K562 (cell line): ENCODE measurements around the gene NRN1L. TPM values are rescaled to one million over a fixed set of nuclear protein-coding genes. Genes with fewer than 3 reads are reported as not detected.

ENCODE experiments used
- ATAC-seq: fragments of 200-7000 bp; cut with Tn5 transposase; 3 replicates; pipeline ENCODE4 v1.9.1; 2020; ENCODE audit warnings: moderate library complexity
- BruUV-seq: library from RNA; stranded (reverse); fragments of 400-500 nt; replicated peaks from 2 replicates; lab custom pipeline; 2021; lab: Mats Ljungman, UMichigan
- CTCF ChIA-PET: fragments of 300-600 bp; formaldehyde crosslinking; extraction: SDS; loops from one replicate; lab custom pipeline; 2021; ENCODE audit warnings: low intra/inter-chr PET ratio; lab: Yijun Ruan, JAX
- POLR2A ChIA-PET: fragments of 300-600, 350-650 bp; sonication (Branson Sonifier 250); formaldehyde crosslinking; extraction: SDS; loops from one replicate; lab custom pipeline; 2021; ENCODE audit warnings: antibody characterized with exemption, inconsistent platforms; lab: Yijun Ruan, JAX
- DNase-seq, 4 experiments: peaks; one replicate each; pipeline versions ENCODE4 v3.0.0 to v3.0.0-alpha.2; 2011 to 2018; ENCODE audit warnings: low spot score in 3 of 4, mixed read lengths in 3 of 4; ENCODE audit errors: extremely low read depth in 1 of 4
- FAIRE-seq: peaks from 2 replicates; lab custom pipeline; 2011; peaks lifted over from hg19 to GRCh38; lab: Jason Lieb, UNC
- H2AFZ ChIP-seq: 2 replicates; pipeline ENCODE4 v1.6.0; 2011; ENCODE audit warnings: low read depth, low read length, control low read depth, inconsistent platforms
- H3K27ac ChIP-seq: fragments of 200-600 bp; 3 replicates; pipeline ENCODE4 v1.8.0; 2011; ENCODE audit warnings: low read depth, mild to moderate bottlenecking, control low read depth, inconsistent platforms, low read length, moderate library complexity, mixed read lengths; ENCODE audit errors: extremely low read depth
- H3K27me3 ChIP-seq, 2 experiments: fragments of 300-600 bp in 1 of 2; 2 replicates in 1 of 2; 3 replicates in 1 of 2; pipeline versions ENCODE4 v1.6.0 to v1.8.0; 2011; ENCODE audit warnings: inconsistent platforms in 2 of 2, low read length in 2 of 2, mild to moderate bottlenecking in 1 of 2, mixed read lengths in 1 of 2, moderate library complexity in 1 of 2; ENCODE audit not compliant: control insufficient read depth in 2 of 2, insufficient read depth in 2 of 2
- H3K36me3 ChIP-seq: fragments of 300-600 bp; 3 replicates; pipeline ENCODE4 v1.8.0; 2011; ENCODE audit warnings: mild to moderate bottlenecking, low read length, inconsistent platforms; ENCODE audit not compliant: control insufficient read depth, insufficient read depth
- H3K4me1 ChIP-seq, 2 experiments: fragments of 200-600 bp in 1 of 2; replicated peaks in 1 of 2; 2 replicates in 1 of 2; 3 replicates in 1 of 2; pipeline versions ENCODE4 v1.5.1 to v1.8.0; 2011; ENCODE audit warnings: inconsistent platforms in 2 of 2, low read length in 2 of 2, mild to moderate bottlenecking in 1 of 2, mixed read lengths in 1 of 2, moderate library complexity in 1 of 2; ENCODE audit not compliant: control insufficient read depth in 2 of 2, insufficient read depth in 2 of 2
- H3K4me2 ChIP-seq: 2 replicates; pipeline ENCODE4 v1.6.1; 2011; ENCODE audit warnings: low read length, control low read depth, inconsistent platforms, mixed read lengths; ENCODE audit not compliant: insufficient read depth
- H3K4me3 ChIP-seq: fragments of 200-600 bp; sonication (generic), shearing (Covaris generic); 2 replicates; pipeline ENCODE4 v1.5.1; 2016; ENCODE audit warnings: control low read depth, inconsistent platforms
- H3K79me2 ChIP-seq: fragments of 200-600 bp; 3 replicates; pipeline ENCODE4 v1.8.0; 2011; ENCODE audit warnings: low read length, inconsistent platforms; ENCODE audit not compliant: control insufficient read depth, insufficient read depth
- H3K9ac ChIP-seq, 2 experiments: 2 replicates each; pipeline versions ENCODE4 v1.6.0 to v1.6.1; 2011; ENCODE audit warnings: low read depth in 2 of 2, low read length in 2 of 2, control low read depth in 1 of 2, inconsistent platforms in 1 of 2, mild to moderate bottlenecking in 1 of 2, mixed read lengths in 1 of 2; ENCODE audit not compliant: insufficient read depth in 1 of 2
- H3K9me1 ChIP-seq: one replicate; pipeline ENCODE4 v1.6.0; 2011; ENCODE audit warnings: inconsistent platforms, mild to moderate bottlenecking, low read length, moderate library complexity; ENCODE audit not compliant: control insufficient read depth, insufficient read depth
- H3K9me3 ChIP-seq: replicated peaks from 2 replicates; pipeline ENCODE4 v1.5.1; 2011; ENCODE audit warnings: low read depth, low read length, inconsistent platforms; ENCODE audit not compliant: control insufficient read depth, insufficient read depth
- H4K20me1 ChIP-seq: replicated peaks from 2 replicates; pipeline ENCODE4 v1.6.1; 2011; ENCODE audit warnings: low read length, inconsistent platforms, mixed read lengths; ENCODE audit not compliant: control insufficient read depth, insufficient read depth
- AFF4 ChIP-seq: sonication (generic); formaldehyde crosslinking; IDR thresholded peaks from 2 replicates; pipeline ENCODE4 v1.8.0; 2023; ENCODE audit warnings: mild to moderate bottlenecking, missing genetic modification reagents
- ARHGAP35 ChIP-seq: fragments of 450-650 bp; IDR thresholded peaks from 2 replicates; pipeline ENCODE4 v1.6.1; 2018; ENCODE audit not compliant: partially characterized antibody
- BRCA1 ChIP-seq, 2 experiments: fragments of 450-650 bp in 1 of 2; sonication (generic) in 1 of 2; formaldehyde crosslinking in 1 of 2; IDR thresholded peaks; 2 replicates each; pipeline versions ENCODE4 v1.5.0 to v1.6.1; 2017 to 2020; ENCODE audit warnings: mild to moderate bottlenecking in 1 of 2, missing genetic modification reagents in 1 of 2
- FOXA1 ChIP-seq: fragments of 450-650 bp; IDR thresholded peaks from 2 replicates; pipeline ENCODE4 v1.6.1; 2016; ENCODE audit warnings: mild to moderate bottlenecking, borderline replicate concordance
- GATA2 ChIP-seq: sonication (generic); formaldehyde crosslinking; IDR thresholded peaks from 2 replicates; pipeline ENCODE4 v1.4.0; 2020; ENCODE audit warnings: mild to moderate bottlenecking, missing genetic modification reagents
- HSF4 ChIP-seq: fragments of 250-450 bp; sonication (Bioruptor Pico); IDR thresholded peaks from 2 replicates; pipeline ENCODE4 v2.1.2; 2022; ENCODE audit warnings: mild to moderate bottlenecking, moderate library complexity, borderline replicate concordance
- NFE2 ChIP-seq: IDR thresholded peaks from 2 replicates; pipeline ENCODE4 v1.6.1; 2014; ENCODE audit warnings: antibody characterized with exemption, low read depth
- PCBP1 ChIP-seq: fragments of 200-400 bp; formaldehyde crosslinking; IDR thresholded peaks from 2 replicates; pipeline ENCODE4 v1.6.1; 2018; ENCODE audit warnings: mild to moderate bottlenecking, low read depth, low read length; ENCODE audit not compliant: poor library complexity, severe bottlenecking
- PHB2 ChIP-seq: fragments of 450-650 bp; IDR thresholded peaks from 2 replicates; pipeline ENCODE4 v1.6.1; 2017; ENCODE audit warnings: low read depth
- RBM14 ChIP-seq: fragments of 200-400 bp; formaldehyde crosslinking; IDR thresholded peaks from 2 replicates; pipeline ENCODE4 v1.6.1; 2018; ENCODE audit warnings: low read depth, mild to moderate bottlenecking, low read length, moderate library complexity, borderline replicate concordance; ENCODE audit not compliant: insufficient read depth
- SNAPC5 ChIP-seq: fragments of 250-450 bp; sonication (Bioruptor Pico); IDR thresholded peaks from 2 replicates; pipeline ENCODE4 v1.8.0; 2021; ENCODE audit warnings: moderate library complexity, mild to moderate bottlenecking, inconsistent platforms
- SNIP1 ChIP-seq: fragments of 450-650 bp; IDR thresholded peaks from 2 replicates; pipeline ENCODE4 v1.7.1; 2017; ENCODE audit warnings: low read depth, mild to moderate bottlenecking
- TEAD1 ChIP-seq, 2 experiments: fragments of 450-650 bp in 1 of 2; sonication (generic) in 1 of 2; formaldehyde crosslinking; IDR thresholded peaks; 2 replicates each; pipeline versions ENCODE4 v1.4.0 to v1.8.0; 2020 to 2022; ENCODE audit warnings: mild to moderate bottlenecking in 2 of 2, missing genetic modification reagents in 1 of 2
- TOE1 ChIP-seq, 2 experiments: fragments of 450-650 bp in 1 of 2; sonication (generic) in 1 of 2; formaldehyde crosslinking in 1 of 2; IDR thresholded peaks; 2 replicates each; pipeline versions ENCODE4 v1.7.1 to v1.8.0; 2016 to 2022; ENCODE audit warnings: borderline replicate concordance in 2 of 2, mild to moderate bottlenecking in 2 of 2, antibody characterized with exemption in 1 of 2, inconsistent platforms in 1 of 2, low read depth in 1 of 2, missing genetic modification reagents in 1 of 2, moderate library complexity in 1 of 2
- ZC3H11A ChIP-seq: IDR thresholded peaks from 2 replicates; pipeline ENCODE4 v1.6.1; 2012; ENCODE audit warnings: low read depth, low read length, improper control_type of control experiment
- WGBS: fragments of 100-300 bp; shearing (Covaris generic); methylation state at CpG from one replicate; pipeline ENCODE4 v1.1.6; 2016; ENCODE audit warnings: low coverage, mixed read lengths; ENCODE audit not compliant: insufficient coverage; ENCODE audit errors: missing lambda C conversion rate; 5-methylcytosine and 5-hydroxymethylcytosine counted together
- in situ Hi-C: fragments of 300-500 bp; cut with MboI; formaldehyde crosslinking; loops from 4 replicates; pipeline ENCODE4 v1.15.0; 2018; ENCODE audit warnings: inconsistent platforms, mixed read lengths
- intact Hi-C: fragments of 100-400 bp; cut with micrococcal nuclease; formaldehyde crosslinking; loops from 2 replicates; pipeline ENCODE4 v1.14.2; 2022
- polyA plus RNA-seq, 8 experiments: library from polyadenylated mRNA; depleted of rRNA in 4 of 8; stranded (reverse) in 5 of 8; unstranded in 3 of 8; fragments of >200 nt; fragmentation: Nextera tagmentation in 2 of 8; fragmentation: Illumina TruSeq in 1 of 8; extraction: Ambion mirVana in 2 of 8; extraction: Trizol in 1 of 8; gene quantifications; 2 replicates each; pipeline versions ENCODE4 v1.2.1 to v1.2.3, GENCODE V29; 2011 to 2014; ENCODE audit warnings: inconsistent platforms in 1 of 8, missing spikeins in 1 of 8
- total RNA-seq, 7 experiments: library from RNA; depleted of rRNA in 6 of 7; stranded (reverse); fragments of >200 nt in 6 of 7; fragmentation: Illumina TruSeq in 2 of 7; extraction: Trizol in 2 of 7; gene quantifications; 2 replicates each; pipeline versions ENCODE4 v1.2.1 to v1.2.3, GENCODE V29; 2011 to 2021; ENCODE audit warnings: low replicate concordance in 1 of 7
- TF ChIP-seq, protein P1 (sequence below): fragments of 450-650 bp; IDR thresholded peaks from 2 replicates; pipeline ENCODE4 v1.6.1; 2017; ENCODE audit warnings: mild to moderate bottlenecking, moderate library complexity

NRN1L gene
- total and polyA plus RNA-seq, 9 of the 15 experiments (the other 6 are each of a cell fraction or from before 2014, with no cell fraction given): 0.22 to 0.86 (median 0.61) TPM; not detected in 5

- POLR2A ChIA-PET: interaction anchor here (0.6 to 2.7 kb wide), 13 partner anchors 9 to 382 kb away, joined by 3 to 10 read pairs (median 4); partner anchors contain the start of gene PARD6A
- BruUV-seq: no TSS peak
- Histone ChIP-seq H3K79me2 (peaks cover 85% of the 10 kb centered on the region), H3K4me3 (peak within 1 kb of the TSS; percentile 99), H2AFZ (peak within 1 kb of the TSS; percentile 81), H3K36me3 (peaks cover 28% of the 10 kb centered on the region), H3K27me3 (no peaks in the 10 kb centered on the region), H3K4me2 (peak within 1 kb of the TSS; percentile 84), H3K9ac (peak within 1 kb of the TSS; percentile 94), H3K9me1 (peaks cover 5% of the 10 kb centered on the region), H3K4me1 (peaks cover 30 to 53% of the 10 kb centered on the region in 2 experiments), H3K9me3 (no peaks in the 10 kb centered on the region), H3K27ac (peak within 1 kb of the TSS; percentile 77), H4K20me1 (no peaks in the 10 kb centered on the region; the same call in 1 of the 2 replicates)
- peak; percentile 90 for FAIRE-seq
- in situ Hi-C loops: no loop called here
- ATAC-seq: peak; percentile 82
- intact Hi-C loops: loop anchor here (2.0 kb wide), 1 partner anchor 46 kb away; the partner anchor contains the start of gene PSKH1
- CTCF ChIA-PET: no interaction called here
- DNase-seq: peak; percentile 93 to 97 (median 95)
- WGBS: under 1% methylated on average over 30 of the region's 57 CpGs
- TF ChIP-seq SNAPC5 (CRISPR knock-in tag) (no peak), HSF4 (CRISPR knock-in tag) (no peak), ARHGAP35 (no peak), FOXA1 (no peak), TOE1 (IDR thresholded peaks at IDR 0.05; ENCODE audit: borderline replicate concordance) (peak; percentile 27; the same call in 1 of the 2 replicates), TOE1 (CRISPR knock-in tag; IDR thresholded peaks at IDR 0.05; ENCODE audit: borderline replicate concordance, low read depth) (no peak), BRCA1 (IDR thresholded peaks at IDR 0.05) (no peak), BRCA1 (CRISPR knock-in tag; IDR thresholded peaks at IDR 0.05) (no peak), RBM14 (no peak), ZC3H11A (no peak), PCBP1 (no peak), AFF4 (no peak; the same call in 1 of the 2 replicates), NFE2 (no peak), PHB2 (no peak), GATA2 (no peak), SNIP1 (no peak), TEAD1 (CRISPR knock-in tag; IDR thresholded peaks at IDR 0.05) (peak in 1 of 2 experiments; percentile 87; a peak in 2 of 4 replicates)
- TF ChIP-seq, protein P1, sequence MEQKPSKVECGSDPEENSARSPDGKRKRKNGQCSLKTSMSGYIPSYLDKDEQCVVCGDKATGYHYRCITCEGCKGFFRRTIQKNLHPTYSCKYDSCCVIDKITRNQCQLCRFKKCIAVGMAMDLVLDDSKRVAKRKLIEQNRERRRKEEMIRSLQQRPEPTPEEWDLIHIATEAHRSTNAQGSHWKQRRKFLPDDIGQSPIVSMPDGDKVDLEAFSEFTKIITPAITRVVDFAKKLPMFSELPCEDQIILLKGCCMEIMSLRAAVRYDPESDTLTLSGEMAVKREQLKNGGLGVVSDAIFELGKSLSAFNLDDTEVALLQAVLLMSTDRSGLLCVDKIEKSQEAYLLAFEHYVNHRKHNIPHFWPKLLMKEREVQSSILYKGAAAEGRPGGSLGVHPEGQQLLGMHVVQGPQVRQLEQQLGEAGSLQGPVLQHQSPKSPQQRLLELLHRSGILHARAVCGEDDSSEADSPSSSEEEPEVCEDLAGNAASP: no peak
Measured at GRCh38 chr16:67846320-67847063, 38.2 kb upstream of the NRN1L start, which contains the start of gene NUTF2. Gene NUTF2 (plus strand): TSS chr16:67846933. CDS start chr16:67865131, 18,198 bp downstream.
